K562 (cell line): Measurements from ENCODE around the gene RNF145. TPM values are rescaled to one million over a fixed set of nuclear protein-coding genes. Genes with fewer than 3 reads are reported as not detected.

Experiments used
- BCOR ChIP-seq: fragments of 450-650 bp; IDR thresholded peaks from 2 replicates; pipeline ENCODE4 v1.6.1; 2016
- DIDO1 ChIP-seq: fragments of 450-650 bp; IDR thresholded peaks from 2 replicates; pipeline ENCODE4 v1.6.1; 2016; ENCODE audit warnings: low read depth, missing biosample characterization, missing genetic modification characterization
- E4F1 ChIP-seq: fragments of 250-450 bp; sonication (Bioruptor Pico); IDR thresholded peaks from 2 replicates; pipeline ENCODE4 v1.5.0; 2021; ENCODE audit warnings: mild to moderate bottlenecking, borderline replicate concordance
- ESRRB ChIP-seq: fragments of 250-450 bp; sonication (Bioruptor Pico); IDR thresholded peaks from 2 replicates; pipeline ENCODE4 v1.5.0; 2020; ENCODE audit warnings: mild to moderate bottlenecking, moderate library complexity, borderline replicate concordance
- HDGF ChIP-seq: fragments of 450-650 bp; IDR thresholded peaks from 2 replicates; pipeline ENCODE4 v1.6.1; 2016
- HMGXB4 ChIP-seq: sonication (generic); formaldehyde crosslinking; IDR thresholded peaks from 2 replicates; pipeline ENCODE4 v1.8.1; 2023; ENCODE audit warnings: mild to moderate bottlenecking, missing genetic modification reagents
- NFE2 ChIP-seq: IDR thresholded peaks from 2 replicates; pipeline ENCODE4 v1.6.1; 2014; ENCODE audit warnings: antibody characterized with exemption, low read depth
- POLR3G ChIP-seq: IDR thresholded peaks from 2 replicates; pipeline ENCODE4 v1.6.1; 2011; ENCODE audit not compliant: insufficient read length, insufficient replicate concordance; ENCODE audit errors: extremely low read depth
- SNAPC5 ChIP-seq: fragments of 250-450 bp; sonication (Bioruptor Pico); IDR thresholded peaks from 2 replicates; pipeline ENCODE4 v1.8.0; 2021; ENCODE audit warnings: moderate library complexity, mild to moderate bottlenecking, inconsistent platforms
- ZBTB12 ChIP-seq: fragments of 250-450 bp; sonication (Bioruptor Pico); IDR thresholded peaks from 2 replicates; pipeline ENCODE4 v1.4.0; 2020
- ZNF274 ChIP-seq: IDR thresholded peaks from 2 replicates; pipeline ENCODE4 v1.6.1; 2011; ENCODE audit warnings: low read depth, mild to moderate bottlenecking, low read length, moderate library complexity, borderline replicate concordance
- ZNF318 ChIP-seq, 2 experiments: fragments of 450-650 bp; IDR thresholded peaks; 2 replicates each; pipeline ENCODE4 v1.6.1; 2016; ENCODE audit warnings: mild to moderate bottlenecking in 2 of 2, borderline replicate concordance in 1 of 2, low read depth in 1 of 2, moderate library complexity in 1 of 2
- ZSCAN32 ChIP-seq: fragments of 450-650 bp; formaldehyde crosslinking; IDR thresholded peaks from 2 replicates; pipeline ENCODE4 v1.4.0; 2020; ENCODE audit warnings: mild to moderate bottlenecking, moderate library complexity
- polyA plus RNA-seq, 8 experiments: library from polyadenylated mRNA; depleted of rRNA in 4 of 8; stranded (reverse) in 5 of 8; unstranded in 3 of 8; fragments of >200 nt; fragmentation: Nextera tagmentation in 2 of 8; fragmentation: Illumina TruSeq in 1 of 8; extraction: Ambion mirVana in 2 of 8; extraction: Trizol in 1 of 8; gene quantifications; 2 replicates each; pipeline versions ENCODE4 v1.2.1 to v1.2.3, GENCODE V29; 2011 to 2014; ENCODE audit warnings: inconsistent platforms in 1 of 8, missing spikeins in 1 of 8
- total RNA-seq, 7 experiments: library from RNA; depleted of rRNA in 6 of 7; stranded (reverse); fragments of >200 nt in 6 of 7; fragmentation: Illumina TruSeq in 2 of 7; extraction: Trizol in 2 of 7; gene quantifications; 2 replicates each; pipeline versions ENCODE4 v1.2.1 to v1.2.3, GENCODE V29; 2011 to 2021; ENCODE audit warnings: low replicate concordance in 1 of 7

RNF145 gene
- total and polyA plus RNA-seq, 9 of the 15 experiments (the other 6 are each of a cell fraction or from before 2014, with no cell fraction given), result 13.6 to 40.7 (median 25.4) TPM

GRCh38 chr5:159207686-159208513, 1.5 kb downstream of the RNF145 start (continued):
- TF ChIP-seq HMGXB4 (CRISPR knock-in tag), result no peak
- TF ChIP-seq ESRRB (CRISPR knock-in tag), result no peak
- TF ChIP-seq HDGF, result no peak
- TF ChIP-seq ZSCAN32, result no peak
- no peak for TF ChIP-seq E4F1 (CRISPR knock-in tag)
- no peak for TF ChIP-seq DIDO1 (tag)
- no peak for TF ChIP-seq POLR3G
- TF ChIP-seq ZBTB12 (CRISPR knock-in tag), result no peak
- no peak for TF ChIP-seq ZNF274
- TF ChIP-seq SNAPC5 (CRISPR knock-in tag), result no peak
- TF ChIP-seq NFE2, result peak; percentile 64
- no peak; a peak in 1 of 4 replicates for TF ChIP-seq ZNF318 (IDR thresholded peaks at IDR 0.05; ENCODE audit: borderline replicate concordance in 1 of 2, low read depth in 1 of 2)
- peak; percentile 74; the same call in 1 of the 2 replicates for TF ChIP-seq BCOR
